ENCODE measurements around the gene PPARG. TPM values are rescaled to one million over a fixed set of nuclear protein-coding genes. Genes with fewer than 3 reads are reported as not detected.

Gene PPARG
- polyA plus RNA-seq, 1 of the 3 experiments (the other 2 are of a cell fraction): 2.8 TPM

DNA sequence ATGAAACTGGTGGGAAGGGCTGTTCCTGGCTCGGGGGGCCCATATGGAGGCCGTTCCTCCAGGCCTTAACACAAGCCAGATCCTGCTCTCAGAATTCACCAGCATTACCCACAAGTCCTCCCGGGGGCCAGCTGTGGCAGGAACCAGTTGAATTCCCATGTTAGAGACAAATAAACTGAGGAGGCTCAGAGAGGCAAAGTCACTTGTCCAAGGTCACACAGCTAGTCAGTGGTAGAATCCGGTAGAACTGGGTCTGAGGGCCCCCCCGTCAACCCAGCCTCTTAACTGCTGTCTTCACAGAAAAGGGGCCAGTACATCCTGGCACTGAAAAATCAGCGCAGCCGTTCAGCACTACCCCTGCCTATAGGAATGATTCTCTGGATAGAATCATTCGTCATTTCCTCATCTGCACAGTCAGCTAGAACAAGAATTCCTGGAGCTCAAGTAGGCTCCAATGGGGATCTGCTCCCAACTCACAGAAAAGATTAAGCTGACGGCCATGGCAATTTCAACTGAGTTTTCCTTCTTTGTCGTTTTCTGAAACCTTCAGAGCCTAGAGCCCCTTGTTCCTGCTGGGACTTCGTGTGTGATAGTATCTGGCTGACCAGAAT lies 183.2 kb downstream of the PPARG start:
- Histone ChIP-seq H3K27me3 (ENCODE audit: insufficient read depth) (no peaks in the 10 kb centered on the region), H3K4me3 (ENCODE audit: low read depth in 2 of 2, low read length in 1 of 2) (no peak overlapping the region), H4K20me1 (ENCODE audit: insufficient read depth) (no peaks in the 10 kb centered on the region), H3K4me1 (ENCODE audit: control insufficient read depth in 1 of 2, insufficient read depth in 2 of 2, low read depth in 1 of 2, low read length in 1 of 2) (peaks cover 0 to 26% of the 10 kb centered on the region in 2 experiments; a peak in 2 of 4 replicates), H3K79me2 (ENCODE audit: insufficient read depth) (no peaks in the 10 kb centered on the region), H3K9ac (no peak overlapping the region), H3K9me3 (no peaks in the 10 kb centered on the region), H3K36me3 (replicated peaks in 1 of 2; ENCODE audit: control insufficient read depth in 1 of 2, insufficient read depth in 2 of 2, low read length in 1 of 2) (no peaks in the 10 kb centered on the region), H3K4me2 (no peak overlapping the region), H3K9me2 (no peaks in the 10 kb centered on the region), H2AFZ (ENCODE audit: low read depth) (no peak overlapping the region), H3F3A (replicated peaks; ENCODE audit: insufficient read depth) (peaks cover 13% of the 10 kb centered on the region), H3K27ac (ENCODE audit: low read depth in 2 of 2, low read length in 1 of 2) (no peak overlapping the region)
- TF ChIP-seq RCOR1 (IDR thresholded peaks at IDR 0.05; ENCODE audit: low read length) (no peak), GABPA (IDR thresholded peaks at IDR 0.05; ENCODE audit: low read depth) (no peak), MAX (IDR thresholded peaks at IDR 0.05; ENCODE audit: low read depth) (no peak), JUND (IDR thresholded peaks at IDR 0.05) (no peak), PBX3 (IDR thresholded peaks at IDR 0.05) (no peak)
- no peak for DNase-seq
- WGBS (ENCODE audit: low lambda C conversion rate): 94% methylated on average over 11 of the region's 11 CpGs
- ChIA-PET CTCF (interaction anchor here (5.2 kb wide), 1 partner anchor 337 kb away, joined by 20 read pairs; no protein-coding TSS in a partner anchor), POLR2A (no interaction called here)

DNA sequence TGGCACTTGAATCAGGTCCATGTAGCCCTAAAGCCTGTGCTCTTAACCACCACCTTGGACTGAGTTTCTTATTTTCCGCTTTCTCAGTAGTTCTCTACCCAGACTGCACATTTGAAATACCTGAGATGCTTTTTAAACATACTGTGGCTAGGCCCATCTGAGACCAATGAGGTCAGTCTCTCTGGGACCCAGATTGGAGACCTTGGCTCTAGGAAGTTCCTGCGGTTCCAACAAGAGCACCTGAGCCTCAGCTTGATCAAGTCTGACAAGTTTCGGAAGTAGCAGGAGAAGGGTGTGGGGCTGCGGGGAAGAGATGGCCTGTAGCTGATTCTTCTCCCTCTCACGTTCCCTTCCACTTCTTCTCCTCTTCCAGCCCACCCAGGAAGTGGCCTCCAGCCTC lies 183.9 kb downstream of the PPARG start:
- Histone ChIP-seq H3K9me3 (no peaks in the 10 kb centered on the region), H3F3A (replicated peaks; ENCODE audit: insufficient read depth) (peaks cover 13% of the 10 kb centered on the region), H3K9me2 (no peaks in the 10 kb centered on the region), H3K4me2 (no peak overlapping the region), H3K27ac (ENCODE audit: low read depth in 2 of 2, low read length in 1 of 2) (no peak overlapping the region), H3K9ac (no peak overlapping the region), H3K27me3 (ENCODE audit: insufficient read depth) (no peaks in the 10 kb centered on the region), H4K20me1 (ENCODE audit: insufficient read depth) (no peaks in the 10 kb centered on the region), H3K79me2 (ENCODE audit: insufficient read depth) (no peaks in the 10 kb centered on the region), H3K4me1 (ENCODE audit: control insufficient read depth in 1 of 2, insufficient read depth in 2 of 2, low read depth in 1 of 2, low read length in 1 of 2) (peaks cover 0 to 26% of the 10 kb centered on the region in 2 experiments; a peak in 2 of 4 replicates), H2AFZ (ENCODE audit: low read depth) (no peak overlapping the region), H3K4me3 (ENCODE audit: low read depth in 2 of 2, low read length in 1 of 2) (no peak overlapping the region), H3K36me3 (replicated peaks in 1 of 2; ENCODE audit: control insufficient read depth in 1 of 2, insufficient read depth in 2 of 2, low read length in 1 of 2) (no peaks in the 10 kb centered on the region)
- TF ChIP-seq RAD21 (IDR thresholded peaks at IDR 0.05; ENCODE audit: low read length) (no peak), GATA2 (CRISPR knock-in tag; IDR thresholded peaks at IDR 0.05) (no peak), ZBTB33 (IDR thresholded peaks at IDR 0.05; ENCODE audit: borderline replicate concordance, low read depth) (no peak), ELF1 (IDR thresholded peaks at IDR 0.05) (no peak), RFX5 (IDR thresholded peaks at IDR 0.05; ENCODE audit: low read length) (no peak)
- DNase-seq: no peak
- WGBS (ENCODE audit: low lambda C conversion rate): 77% methylated on average over 5 of the region's 5 CpGs
- CTCF ChIA-PET: interaction anchor here (5.2 kb wide), 1 partner anchor 338 kb away, joined by 20 read pairs; no protein-coding TSS in a partner anchor
- POLR2A ChIA-PET: no interaction called here

Measured in SK-N-SH (cell line).